Measurements from ENCODE around the gene ZNF648.
"Not testable (repeated sequence)": the region's sequence is repeated elsewhere in the genome, so short reads cannot be mapped to it uniquely, and the experiment has no call there.

Gene ZNF648

DNA sequence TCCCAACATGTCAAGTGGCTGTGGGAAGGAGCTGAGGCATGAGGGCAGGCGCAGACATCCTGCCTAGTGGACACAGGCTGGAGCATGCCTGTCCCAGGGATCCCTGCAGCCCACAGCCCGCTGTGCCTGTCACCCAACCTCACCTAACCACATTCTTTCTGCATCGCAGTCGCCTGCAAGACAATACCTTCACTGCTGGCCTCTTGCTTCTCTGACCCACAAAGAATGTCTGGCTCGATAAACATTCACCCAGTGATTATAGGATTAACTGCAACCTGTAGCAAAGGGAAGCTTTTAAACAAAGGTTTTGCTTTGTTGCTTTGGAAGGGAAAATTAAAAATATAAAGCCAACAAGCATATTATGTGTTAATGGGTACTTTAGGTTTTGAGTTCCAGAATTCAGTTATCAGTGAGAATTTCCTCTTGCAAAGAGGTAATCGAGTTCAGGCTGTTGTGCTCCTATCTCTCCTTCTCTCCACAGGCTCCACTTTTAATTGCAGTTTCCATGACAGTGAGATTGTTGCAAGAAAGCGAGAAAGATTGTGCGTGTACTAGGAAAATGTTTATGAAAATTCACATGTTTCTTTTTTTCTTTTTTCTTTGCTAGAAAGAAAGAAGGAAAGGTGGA lies 40.0 kb upstream of the ZNF648 start:
- no peak overlapping the region for H3K27ac ChIP-seq

DNA sequence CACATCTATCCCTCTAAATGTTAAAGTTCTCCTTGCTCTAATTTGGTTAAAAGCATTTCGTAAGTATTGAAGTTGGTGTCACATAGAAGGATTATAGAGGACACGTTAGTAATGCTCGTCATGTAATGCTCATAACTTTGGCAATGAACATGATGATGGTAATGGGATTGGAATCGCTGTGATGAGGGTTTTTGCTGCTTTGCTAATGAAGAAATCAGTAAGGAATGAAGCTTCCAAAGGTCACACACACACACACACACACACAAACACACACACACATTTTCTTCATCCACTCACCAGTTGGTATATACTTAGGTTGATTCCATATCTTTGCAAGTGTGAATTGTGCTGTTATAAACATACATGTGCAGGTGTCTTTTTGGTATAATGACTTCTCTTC lies 36.8 kb upstream of the ZNF648 start:
- Histone ChIP-seq H3K4me2 (ENCODE audit: low read length) (no peak overlapping the region), H3K27ac (no peak overlapping the region), H3K4me1 (no peaks in the 10 kb centered on the region), H3K79me2 (no peaks in the 10 kb centered on the region), H3K27me3 (ENCODE audit: control insufficient read depth, insufficient read depth, low read length) (no peaks in the 10 kb centered on the region), H3K9me3 (ENCODE audit: control insufficient read depth, low read length) (no peaks in the 10 kb centered on the region), H3K4me3 (ENCODE audit: low read depth, low read length) (no peak overlapping the region), H2AFZ (no peak overlapping the region), H3K9ac (no peak overlapping the region), H3K36me3 (ENCODE audit: control insufficient read depth, insufficient read depth, low read length) (no peaks in the 10 kb centered on the region)
- TF ChIP-seq, protein P1, sequence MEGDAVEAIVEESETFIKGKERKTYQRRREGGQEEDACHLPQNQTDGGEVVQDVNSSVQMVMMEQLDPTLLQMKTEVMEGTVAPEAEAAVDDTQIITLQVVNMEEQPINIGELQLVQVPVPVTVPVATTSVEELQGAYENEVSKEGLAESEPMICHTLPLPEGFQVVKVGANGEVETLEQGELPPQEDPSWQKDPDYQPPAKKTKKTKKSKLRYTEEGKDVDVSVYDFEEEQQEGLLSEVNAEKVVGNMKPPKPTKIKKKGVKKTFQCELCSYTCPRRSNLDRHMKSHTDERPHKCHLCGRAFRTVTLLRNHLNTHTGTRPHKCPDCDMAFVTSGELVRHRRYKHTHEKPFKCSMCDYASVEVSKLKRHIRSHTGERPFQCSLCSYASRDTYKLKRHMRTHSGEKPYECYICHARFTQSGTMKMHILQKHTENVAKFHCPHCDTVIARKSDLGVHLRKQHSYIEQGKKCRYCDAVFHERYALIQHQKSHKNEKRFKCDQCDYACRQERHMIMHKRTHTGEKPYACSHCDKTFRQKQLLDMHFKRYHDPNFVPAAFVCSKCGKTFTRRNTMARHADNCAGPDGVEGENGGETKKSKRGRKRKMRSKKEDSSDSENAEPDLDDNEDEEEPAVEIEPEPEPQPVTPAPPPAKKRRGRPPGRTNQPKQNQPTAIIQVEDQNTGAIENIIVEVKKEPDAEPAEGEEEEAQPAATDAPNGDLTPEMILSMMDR (IDR thresholded peaks at IDR 0.05), result no peak

More for the DNA sequence above, 40.0 kb upstream of the ZNF648 start:
- H3K4me2 ChIP-seq (ENCODE audit: low read length), result no peak overlapping the region
- H3K27me3 ChIP-seq (ENCODE audit: control insufficient read depth, insufficient read depth, low read length), result no peaks in the 10 kb centered on the region
- no peaks in the 10 kb centered on the region for H3K36me3 ChIP-seq (ENCODE audit: control insufficient read depth, insufficient read depth, low read length)
- H2AFZ ChIP-seq, result no peak overlapping the region
- H3K4me1 ChIP-seq, result no peaks in the 10 kb centered on the region
- H3K4me3 ChIP-seq (ENCODE audit: low read depth, low read length), result no peak overlapping the region
- no peak overlapping the region for H3K9ac ChIP-seq
- H3K79me2 ChIP-seq, result no peaks in the 10 kb centered on the region
- TF ChIP-seq, protein P1 (IDR thresholded peaks at IDR 0.05), result no peak
- no peaks in the 10 kb centered on the region for H3K9me3 ChIP-seq (ENCODE audit: control insufficient read depth, low read length)

DNA sequence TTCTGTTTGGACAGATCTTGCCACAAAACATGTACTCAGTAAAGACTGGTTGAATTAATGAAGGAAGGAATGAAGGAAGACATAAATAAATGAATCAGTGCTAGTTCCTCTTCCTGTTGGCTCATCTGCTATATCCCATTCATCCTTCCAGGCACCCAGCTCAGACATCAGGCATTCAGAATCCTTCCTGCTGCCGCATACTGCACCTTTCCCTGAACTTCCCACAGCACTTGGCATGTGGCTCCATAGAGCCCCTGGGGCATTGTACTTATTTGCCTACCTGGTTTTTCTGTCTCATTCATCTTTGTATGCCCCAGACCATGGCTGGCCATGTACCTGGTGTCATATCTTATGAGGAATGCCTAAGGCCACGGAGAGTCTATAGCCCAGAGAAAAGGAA lies 34.4 kb upstream of the ZNF648 start:
- H3K4me2 ChIP-seq (ENCODE audit: low read length), result no peak overlapping the region
- no peak overlapping the region for H2AFZ ChIP-seq
- H3K9me3 ChIP-seq (ENCODE audit: control insufficient read depth, low read length), result no peaks in the 10 kb centered on the region
- no peaks in the 10 kb centered on the region for H3K27me3 ChIP-seq (ENCODE audit: control insufficient read depth, insufficient read depth, low read length)
- H3K9ac ChIP-seq, result no peak overlapping the region
- H3K27ac ChIP-seq, result no peak overlapping the region
- TF ChIP-seq, protein P1 (IDR thresholded peaks at IDR 0.05), result no peak
- no peaks in the 10 kb centered on the region for H3K79me2 ChIP-seq
- H3K4me3 ChIP-seq (ENCODE audit: low read depth, low read length), result no peak overlapping the region
- no peaks in the 10 kb centered on the region for H3K4me1 ChIP-seq
- no peaks in the 10 kb centered on the region for H3K36me3 ChIP-seq (ENCODE audit: control insufficient read depth, insufficient read depth, low read length)

DNA sequence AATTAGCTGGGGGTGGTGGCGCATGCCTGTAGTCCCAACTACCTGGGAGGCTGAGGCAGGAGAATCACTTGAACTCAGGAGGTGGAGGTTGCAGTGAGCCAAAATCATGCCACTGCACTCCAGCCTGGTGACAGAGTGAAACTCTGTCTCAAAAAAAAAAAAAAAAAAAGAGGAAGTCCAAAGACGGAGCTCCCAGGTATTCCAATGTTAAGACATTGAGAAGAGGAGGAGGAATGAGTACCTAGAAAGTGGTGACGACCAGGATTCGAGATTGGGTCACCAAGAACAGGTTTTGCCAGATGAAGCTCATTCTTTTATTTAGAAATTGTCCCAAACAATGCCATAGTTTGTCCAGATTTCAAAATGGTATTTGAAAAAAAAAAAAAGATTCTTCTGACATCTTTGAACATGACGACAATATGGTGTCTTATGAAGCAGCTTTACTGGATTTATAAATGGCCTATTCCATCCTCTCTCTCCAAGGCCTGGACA lies 33.0 kb upstream of the ZNF648 start:
- not testable (repeated sequence) for H3K4me3 ChIP-seq (ENCODE audit: low read depth, low read length); H3K27ac ChIP-seq; H2AFZ ChIP-seq; H3K79me2 ChIP-seq; H3K27me3 ChIP-seq (ENCODE audit: control insufficient read depth, insufficient read depth, low read length); H3K36me3 ChIP-seq (ENCODE audit: control insufficient read depth, insufficient read depth, low read length); H3K9ac ChIP-seq; H3K4me2 ChIP-seq (ENCODE audit: low read length); H3K9me3 ChIP-seq (ENCODE audit: control insufficient read depth, low read length); H3K4me1 ChIP-seq

DNA sequence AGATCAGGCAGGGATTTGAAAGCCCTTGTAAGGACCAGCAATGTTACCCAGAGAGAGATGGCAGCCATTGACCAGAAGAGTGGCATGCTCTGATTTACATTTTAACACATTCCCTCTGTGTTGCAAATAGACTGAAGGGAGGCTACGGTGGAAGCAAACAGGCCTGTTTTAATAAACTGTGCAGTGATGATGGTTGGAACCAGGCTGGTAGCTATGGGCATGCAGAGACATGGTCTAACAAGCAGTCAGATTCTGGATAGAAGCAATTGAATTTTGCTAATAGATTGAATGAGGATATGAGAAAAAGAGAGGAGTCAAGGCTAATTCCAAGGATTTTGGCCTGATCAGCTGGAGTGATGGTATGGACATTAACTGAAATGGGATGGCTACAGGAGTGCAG lies 32.3 kb upstream of the ZNF648 start:
- Histone ChIP-seq H3K9ac (no peak overlapping the region), H3K4me2 (ENCODE audit: low read length) (no peak overlapping the region), H3K4me3 (ENCODE audit: low read depth, low read length) (no peak overlapping the region), H3K27me3 (ENCODE audit: control insufficient read depth, insufficient read depth, low read length) (no peaks in the 10 kb centered on the region), H2AFZ (no peak overlapping the region), H3K9me3 (ENCODE audit: control insufficient read depth, low read length) (no peaks in the 10 kb centered on the region), H3K36me3 (ENCODE audit: control insufficient read depth, insufficient read depth, low read length) (no peaks in the 10 kb centered on the region), H3K4me1 (no peaks in the 10 kb centered on the region), H3K79me2 (no peaks in the 10 kb centered on the region), H3K27ac (no peak overlapping the region)
- TF ChIP-seq, protein P1 (IDR thresholded peaks at IDR 0.05), result no peak

Measured in parathyroid adenoma (tissue), 2 donors.